GM19463 (cell line): ENCODE measurements around the gene KLF13.

Source experiments
- ATAC-seq: cut with Tn5 transposase; IDR thresholded peaks from one replicate; pipeline ENCODE4 v1.9.1; 2021; ENCODE audit warnings: mild to moderate bottlenecking, moderate library complexity; ENCODE audit not compliant: unreplicated experiment

Gene KLF13

GRCh38 chr15:31360843-31361763 is 34.5 kb downstream of the KLF13 start:
- ATAC-seq: peak; percentile 61

GRCh38 chr15:31361764-31362515 is 35.3 kb downstream of the KLF13 start:
- ATAC-seq: no peak

DNA sequence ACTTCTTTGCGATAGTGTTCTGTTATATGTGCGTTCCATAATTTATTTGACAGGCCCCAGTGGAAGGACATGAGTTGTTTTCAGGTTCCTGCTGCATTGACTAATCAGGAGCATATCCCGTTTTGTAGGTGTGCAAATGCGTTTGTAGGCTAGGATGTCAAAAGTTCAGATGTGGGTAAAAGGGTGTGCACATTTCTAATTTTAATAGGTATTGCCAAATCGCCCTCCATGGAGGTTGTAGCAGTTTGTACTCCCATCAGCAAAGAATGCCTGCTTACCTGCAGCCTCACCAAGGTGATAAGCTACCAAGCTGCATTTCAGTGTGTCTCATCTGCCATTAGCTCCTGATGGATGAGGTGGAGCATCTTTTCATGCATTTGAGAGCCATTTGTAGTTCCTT is 36.3 kb downstream of the KLF13 start:
- no peak for ATAC-seq

- ATAC-seq: no peak
Measured at GRCh38 chr15:31364301-31365031, 37.8 kb downstream of the KLF13 start.

- ATAC-seq: no peak
Measured at GRCh38 chr15:31365032-31365654, 38.5 kb downstream of the KLF13 start.

- peak; percentile 61 for ATAC-seq
Measured at GRCh38 chr15:31365655-31366127, 39.1 kb downstream of the KLF13 start.

GRCh38 chr15:31366169-31366734 is 39.6 kb downstream of the KLF13 start:
- ATAC-seq: no peak

DNA sequence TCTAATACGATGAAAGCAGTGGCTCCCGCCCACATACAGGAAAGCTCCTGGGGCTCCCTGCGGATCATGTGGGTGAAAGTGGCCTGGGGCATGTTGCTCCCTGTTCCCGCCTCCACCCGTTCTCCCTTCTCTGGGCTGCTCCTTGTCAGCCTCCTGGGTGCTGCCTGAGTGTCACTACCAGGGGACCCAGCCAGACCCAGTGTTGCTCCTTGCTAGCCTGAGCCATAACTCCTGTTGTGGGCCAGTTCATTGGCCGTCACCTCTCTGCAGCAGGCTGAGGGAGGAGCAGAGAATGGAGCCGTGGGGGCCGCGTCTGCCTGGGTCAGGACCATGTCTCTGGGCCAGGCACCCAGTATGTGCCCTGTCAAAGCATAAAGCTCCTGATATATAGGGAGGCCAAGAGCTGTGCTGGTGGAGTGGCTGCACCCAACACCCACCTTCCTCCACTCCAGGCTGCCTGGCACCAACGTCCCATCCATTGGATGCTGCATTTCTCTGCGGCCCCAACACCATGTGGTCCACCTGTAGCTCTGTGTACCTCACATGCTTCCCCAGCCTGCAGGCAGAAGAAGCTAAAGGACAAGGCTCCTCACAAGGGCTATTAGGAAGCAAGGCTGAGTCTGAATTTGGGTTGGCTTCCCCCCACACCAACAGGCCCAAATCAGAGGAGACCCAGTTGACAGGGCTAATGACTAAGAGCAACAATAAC is 40.5 kb downstream of the KLF13 start:
- no peak for ATAC-seq

DNA sequence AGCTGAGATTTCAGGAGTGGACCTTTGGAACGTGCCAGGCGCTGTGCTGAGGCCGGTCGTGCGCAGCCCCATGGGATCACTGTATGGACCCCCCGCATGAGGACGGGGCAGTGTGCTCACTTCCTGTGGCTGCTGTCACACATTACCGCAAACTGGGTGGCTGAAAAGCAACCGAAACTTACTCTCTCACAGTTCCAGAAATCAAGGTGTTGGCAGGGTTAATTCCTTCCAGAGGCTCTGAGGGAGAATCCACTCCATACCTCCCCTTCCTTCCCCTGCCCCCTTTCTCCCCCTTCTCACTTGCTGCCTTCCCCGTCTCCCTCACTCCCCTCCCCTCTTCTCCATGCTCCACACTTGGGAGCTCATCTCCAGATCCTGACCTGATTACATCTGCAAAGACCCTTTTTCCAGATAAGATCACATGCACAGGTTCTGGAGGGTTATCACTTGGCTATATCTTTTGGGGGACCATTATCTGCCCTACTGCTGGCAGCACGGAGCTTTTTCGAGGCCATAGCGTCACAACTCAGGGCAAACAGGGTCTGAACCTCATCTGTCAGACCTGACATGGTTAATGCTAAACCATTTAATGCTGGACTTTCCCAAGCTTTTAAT is 41.2 kb downstream of the KLF13 start:
- ATAC-seq: peak; percentile 47

DNA sequence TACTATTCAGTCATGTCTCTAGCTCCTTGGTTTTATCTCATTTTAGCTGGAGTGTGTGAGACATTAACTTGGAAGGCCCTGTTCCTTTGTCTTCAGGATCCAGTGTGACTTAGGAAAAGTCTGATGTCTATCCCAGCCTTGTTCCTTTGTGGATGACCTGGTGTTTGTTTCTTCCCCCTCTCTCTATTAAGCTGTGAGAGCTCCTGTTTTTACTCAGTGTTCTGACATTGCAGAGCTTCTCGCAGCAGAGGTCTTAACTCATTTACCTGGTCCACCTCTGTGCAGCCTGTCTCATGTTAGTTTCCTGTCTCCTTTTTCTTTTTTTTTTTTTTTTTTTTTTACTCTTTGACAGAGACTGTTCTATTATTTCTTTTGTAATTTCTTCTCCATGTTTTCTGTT is 43.1 kb downstream of the KLF13 start:
- ATAC-seq: no peak

DNA sequence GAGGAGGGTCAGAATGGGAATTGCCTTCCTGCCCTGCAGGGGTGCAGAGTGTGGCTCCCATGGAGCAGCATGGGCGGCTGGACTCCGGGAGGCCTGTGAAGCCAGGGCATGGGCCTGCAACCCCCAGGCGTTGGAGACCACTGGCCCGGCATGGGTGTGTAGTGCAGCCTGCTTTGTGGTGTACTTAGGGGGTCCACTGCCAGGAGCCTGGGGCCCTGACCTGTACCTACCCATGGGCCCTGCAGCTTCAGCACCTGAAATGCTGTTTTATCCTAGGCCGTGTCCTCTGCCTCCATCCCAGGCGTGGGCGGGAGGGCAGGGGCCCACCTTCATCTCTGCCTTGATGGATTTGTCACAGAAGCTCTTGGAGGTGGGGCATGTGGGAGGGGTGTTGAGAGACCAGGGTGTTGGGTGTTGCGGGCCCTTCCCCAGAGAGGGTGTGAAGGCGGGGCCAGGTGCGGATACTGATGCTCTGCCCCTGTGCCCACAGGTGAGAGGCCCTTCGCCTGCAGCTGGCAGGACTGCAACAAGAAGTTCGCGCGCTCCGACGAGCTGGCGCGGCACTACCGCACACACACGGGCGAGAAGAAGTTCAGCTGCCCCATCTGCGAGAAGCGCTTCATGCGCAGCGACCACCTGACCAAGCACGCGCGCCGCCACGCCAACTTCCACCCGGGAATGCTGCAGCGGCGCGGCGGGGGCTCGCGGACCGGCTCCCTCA is 45.0 kb downstream of the KLF13 start:
- no peak for ATAC-seq

DNA sequence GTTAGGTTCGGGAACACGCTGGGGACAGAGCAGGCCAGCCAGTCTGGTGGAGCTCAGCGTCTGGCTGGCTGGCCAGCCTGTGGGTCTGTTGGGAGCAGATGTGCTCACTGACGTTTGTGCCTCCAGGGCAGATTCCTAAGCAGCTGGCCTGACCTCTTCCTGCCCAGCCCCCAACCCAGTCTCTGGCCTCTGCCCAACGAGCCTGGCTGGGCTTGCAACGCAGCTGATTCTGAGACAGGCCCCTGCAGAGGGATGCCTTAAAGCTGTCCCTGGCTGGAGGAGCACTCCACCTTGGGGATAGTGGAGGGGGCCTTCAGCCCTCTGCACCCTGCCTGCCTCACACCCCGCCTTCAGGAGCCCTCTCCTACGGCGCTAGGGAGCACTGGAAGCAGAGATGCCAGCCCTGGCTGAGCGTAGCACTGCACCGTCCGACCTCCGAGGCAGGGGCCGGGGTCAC is 46.0 kb downstream of the KLF13 start:
- no peak for ATAC-seq

- no peak for ATAC-seq
Measured at GRCh38 chr15:31373096-31373865, 46.6 kb downstream of the KLF13 start.

GRCh38 chr15:31373970-31374369 is 47.3 kb downstream of the KLF13 start:
- no peak for ATAC-seq

DNA sequence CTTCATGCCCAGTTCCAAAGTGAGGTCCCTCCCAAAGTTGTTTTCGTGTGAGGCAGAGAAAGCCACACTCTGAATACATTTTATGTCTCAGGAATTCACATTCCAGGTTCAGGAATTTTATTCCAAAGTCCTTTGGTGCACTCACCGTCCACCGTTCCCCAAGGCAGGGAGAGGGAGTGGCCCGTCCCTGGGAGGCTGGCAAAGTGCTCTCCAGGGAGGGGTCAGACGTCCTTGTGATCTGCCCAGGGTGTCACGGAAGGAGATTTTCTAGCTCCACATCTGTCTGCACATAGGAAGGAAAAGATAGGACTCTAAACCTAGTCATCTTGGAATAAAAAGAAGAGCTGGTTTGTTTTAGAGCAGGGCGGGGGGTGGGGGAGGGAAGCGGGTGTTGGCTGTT is 47.9 kb downstream of the KLF13 start:
- ATAC-seq: no peak

DNA sequence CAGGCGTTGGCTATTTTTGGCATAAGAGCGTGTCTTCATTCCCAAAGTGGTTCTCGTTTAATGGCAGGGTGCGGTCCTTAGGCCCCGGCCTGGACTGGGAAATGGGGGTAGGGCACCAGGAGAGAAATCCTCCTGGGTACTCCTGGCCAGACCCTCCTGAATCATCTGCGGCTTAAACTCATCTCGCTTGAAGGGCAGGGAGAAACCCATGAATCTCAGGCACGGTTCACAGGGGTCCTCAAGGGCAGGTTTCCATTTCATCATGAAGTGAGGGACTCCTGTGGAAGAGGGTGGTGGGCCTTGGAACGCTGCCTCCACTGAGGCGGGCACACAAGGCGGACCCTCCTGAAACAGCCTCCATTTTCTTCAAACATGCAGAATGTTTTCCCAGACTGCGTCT is 48.4 kb downstream of the KLF13 start:
- no peak for ATAC-seq

DNA sequence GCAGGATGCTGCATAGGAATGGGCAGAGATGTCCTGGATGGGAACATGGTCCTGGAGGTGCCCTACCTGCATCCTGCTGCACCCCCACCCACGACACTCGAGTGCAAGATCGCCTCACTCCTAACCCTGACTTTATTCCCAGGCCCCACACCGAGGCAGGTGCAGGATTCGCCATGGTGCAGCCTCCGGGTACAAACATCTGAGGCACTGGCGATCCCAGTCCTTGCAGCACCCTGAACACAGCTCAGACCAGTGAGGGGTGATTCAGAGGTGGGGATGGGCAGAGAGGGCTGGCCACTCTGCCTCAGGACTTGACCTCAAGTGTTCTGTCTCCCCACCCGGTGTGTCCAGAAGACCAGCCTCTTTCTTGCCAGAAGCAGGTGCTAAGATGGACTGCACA is 49.1 kb downstream of the KLF13 start:
- ATAC-seq: no peak

DNA sequence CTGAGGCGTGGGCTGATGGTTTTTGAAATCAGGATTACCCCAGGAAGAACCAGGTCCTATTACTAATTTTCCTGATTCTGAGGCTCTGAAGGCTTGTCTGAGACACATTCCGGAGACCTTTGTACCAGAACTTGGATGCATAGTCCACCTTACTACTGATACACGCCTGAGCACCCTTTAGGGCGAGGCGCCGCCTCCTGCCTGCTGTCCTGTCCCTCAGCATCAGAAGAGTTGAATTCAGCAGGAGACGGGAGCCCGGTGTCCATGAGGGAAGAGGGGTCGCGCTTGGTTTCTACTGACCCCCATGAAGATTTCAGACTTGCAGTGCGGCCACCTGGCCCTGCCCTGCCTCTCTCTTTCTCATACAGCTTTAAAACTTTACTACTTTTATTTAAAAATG is 49.9 kb downstream of the KLF13 start:
- ATAC-seq: no peak
